Measurements from ENCODE around the gene HEXD.
"Not testable (repeated sequence)": the region's sequence is repeated elsewhere in the genome, so short reads cannot be mapped to it uniquely, and the experiment has no call there.

Gene HEXD

DNA sequence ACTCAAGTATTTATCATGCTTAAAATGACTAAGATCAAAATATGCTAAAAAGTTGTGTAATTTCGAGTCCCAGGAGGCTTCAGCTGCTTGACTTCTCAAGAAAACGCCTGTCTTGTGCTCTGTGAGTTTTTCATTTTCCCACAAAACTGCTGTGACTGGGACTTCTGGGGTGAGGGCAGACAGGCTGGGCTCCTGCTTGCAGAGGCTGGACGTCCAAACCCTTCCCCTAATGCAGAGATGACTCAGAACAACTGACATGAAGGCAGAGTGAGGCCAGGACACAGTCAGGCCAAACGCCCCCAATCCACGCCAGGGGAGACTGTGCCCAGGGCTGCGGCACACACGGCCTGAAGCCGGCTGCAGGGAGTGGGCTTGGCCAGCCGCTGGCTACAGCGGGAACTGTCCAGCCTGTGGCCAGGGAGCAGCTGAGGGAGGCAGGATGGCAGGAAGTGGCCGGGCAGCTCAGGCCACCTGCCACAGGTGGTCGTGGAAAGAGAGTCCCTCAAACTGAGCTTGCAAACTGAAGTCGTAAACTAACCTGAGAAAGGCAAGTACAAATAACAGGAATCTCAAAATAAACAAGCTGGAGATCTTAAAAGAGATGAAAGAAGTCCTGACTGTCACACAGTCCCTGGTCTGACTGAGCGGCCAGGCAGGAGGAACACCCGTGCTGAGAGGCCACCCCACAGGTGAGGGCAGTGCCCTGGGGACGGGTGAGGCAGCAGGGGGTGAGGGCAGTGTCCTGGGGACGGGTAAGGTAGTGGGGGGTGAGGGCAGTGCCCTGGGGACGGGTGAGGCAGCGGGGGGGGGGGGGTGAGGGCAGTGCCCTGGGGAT, 21.3 kb upstream of the HEXD start:
- DNase-seq (ENCODE audit: low read depth): peak; percentile 99

DNA sequence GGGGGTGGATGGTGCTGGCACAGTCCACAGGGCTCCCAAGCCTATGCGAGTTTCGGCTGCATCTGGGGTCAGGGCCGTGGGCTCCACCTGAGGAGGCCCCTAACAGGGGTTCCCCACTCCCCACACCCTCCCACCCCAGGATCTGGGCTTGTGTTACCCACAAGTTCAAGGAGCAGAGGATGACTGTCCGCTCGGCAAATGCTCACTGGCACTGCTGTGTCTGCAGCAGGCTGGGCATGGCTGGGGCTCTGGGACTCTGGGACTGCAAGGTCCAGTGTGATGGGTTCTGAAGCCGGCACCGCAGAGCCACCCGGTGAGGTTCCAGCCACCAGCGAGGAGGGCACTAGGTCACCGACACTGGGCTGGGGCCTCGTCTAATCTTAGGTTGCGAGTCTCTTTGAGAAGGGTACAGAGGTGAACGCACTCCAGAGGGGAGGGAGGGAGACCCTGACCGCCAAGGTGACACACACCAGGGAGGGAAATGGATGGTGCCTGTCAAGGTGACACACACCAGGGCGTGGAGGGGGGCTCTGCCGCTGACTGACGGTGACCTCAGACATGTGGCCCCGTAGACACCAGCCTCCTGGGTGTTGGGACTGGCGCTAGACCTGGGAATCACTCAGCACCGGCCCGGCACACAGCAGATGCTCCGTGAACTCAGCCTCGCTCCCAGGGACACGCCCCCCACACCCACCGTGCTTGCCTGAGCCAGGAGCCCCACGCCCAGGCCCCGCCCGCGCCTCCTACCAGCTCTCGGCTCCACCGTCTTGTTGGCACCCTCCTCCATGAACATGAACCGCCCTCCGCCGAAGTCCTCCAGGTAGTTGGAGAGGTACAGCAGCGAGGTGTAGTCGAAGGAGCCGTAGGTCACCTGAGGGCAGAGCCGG, 20.5 kb upstream of the HEXD start:
- DNase-seq (ENCODE audit: low read depth): no peak

DNA sequence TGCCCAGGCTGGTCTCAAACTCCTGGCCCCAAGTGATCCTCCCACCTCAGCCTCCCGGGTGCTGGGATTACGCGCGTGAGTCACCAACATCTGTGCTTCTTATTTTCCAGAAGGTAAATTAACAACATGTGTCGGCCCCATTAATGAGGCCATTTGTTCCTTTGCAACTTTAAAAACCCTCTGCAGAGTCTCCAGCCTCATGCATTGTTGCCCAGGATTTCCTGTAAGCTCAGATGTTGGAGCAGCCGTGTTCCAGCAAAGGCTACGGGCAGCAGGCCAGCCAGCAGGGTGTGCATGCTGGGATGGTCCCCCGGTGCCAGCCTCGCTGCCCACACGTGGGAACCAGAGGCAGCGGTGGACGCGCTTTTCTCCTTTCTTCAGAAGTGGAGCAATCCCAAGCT, 19.1 kb upstream of the HEXD start:
- peak; percentile 81 for DNase-seq (ENCODE audit: low read depth)

DNA sequence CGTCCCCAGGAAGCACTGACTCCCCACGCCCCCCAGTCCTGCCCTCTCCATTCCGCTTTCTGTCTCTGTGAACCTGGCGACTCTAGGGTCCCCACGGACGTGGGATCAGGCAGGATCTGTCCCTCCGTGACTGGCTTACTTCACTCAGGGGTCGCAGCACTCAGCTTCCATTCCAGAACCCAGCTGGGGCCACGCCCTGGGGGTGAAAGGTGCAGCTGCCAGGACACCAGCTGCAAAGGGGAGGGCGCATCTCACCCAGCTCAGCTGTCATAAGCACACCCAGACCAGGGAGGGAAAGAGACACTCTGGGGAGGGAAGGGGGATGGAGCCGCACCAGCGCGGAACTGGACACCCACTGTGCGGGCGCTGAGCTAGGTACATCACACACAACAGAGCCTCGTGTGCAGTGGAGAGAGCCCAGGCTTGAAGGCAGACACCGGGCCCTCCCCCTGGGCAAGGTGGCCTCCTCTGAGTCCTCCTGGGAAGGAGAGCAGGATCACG, 18.5 kb upstream of the HEXD start:
- no peak for DNase-seq (ENCODE audit: low read depth)

DNA sequence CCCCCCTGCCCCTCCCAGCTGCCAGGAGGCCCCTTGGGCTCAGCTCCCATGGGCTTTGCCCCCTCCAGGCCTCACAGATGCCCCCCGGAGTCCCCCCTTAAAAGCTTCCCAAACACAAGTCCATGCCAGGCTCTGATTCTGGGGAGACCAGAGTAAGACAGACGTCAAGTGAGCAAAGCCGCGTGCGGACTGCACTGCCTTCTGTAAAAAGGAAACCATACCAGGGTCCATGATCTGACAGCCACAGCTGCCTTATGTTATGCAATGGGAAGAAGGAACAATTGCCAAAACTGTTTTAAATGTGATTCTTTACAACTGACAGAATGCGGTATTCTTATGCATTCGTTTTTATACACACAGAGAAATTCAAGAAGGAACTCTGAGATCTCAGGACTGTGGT, 17.9 kb upstream of the HEXD start:
- DNase-seq (ENCODE audit: low read depth): no peak

DNA sequence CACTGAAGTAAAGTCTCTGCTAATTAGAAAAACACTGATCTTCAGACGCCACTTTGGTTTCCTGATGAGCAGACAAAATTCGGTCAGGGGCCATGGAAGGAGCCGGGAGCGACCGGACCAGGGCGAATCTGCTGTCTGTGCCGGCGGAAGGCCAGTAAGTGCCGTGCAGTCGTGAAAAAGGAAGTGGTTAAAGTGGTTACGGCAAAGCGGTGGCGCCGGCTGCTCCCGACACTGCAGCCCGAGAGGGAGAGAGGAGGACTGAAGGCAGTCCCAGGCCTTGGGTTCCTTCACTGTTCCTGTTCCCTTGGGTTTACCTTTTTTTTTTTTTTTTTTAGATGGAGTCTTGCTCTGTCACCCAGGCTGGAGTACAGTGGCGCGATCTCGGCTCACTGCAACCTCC, 17.3 kb upstream of the HEXD start:
- no peak for DNase-seq (ENCODE audit: low read depth)

DNA sequence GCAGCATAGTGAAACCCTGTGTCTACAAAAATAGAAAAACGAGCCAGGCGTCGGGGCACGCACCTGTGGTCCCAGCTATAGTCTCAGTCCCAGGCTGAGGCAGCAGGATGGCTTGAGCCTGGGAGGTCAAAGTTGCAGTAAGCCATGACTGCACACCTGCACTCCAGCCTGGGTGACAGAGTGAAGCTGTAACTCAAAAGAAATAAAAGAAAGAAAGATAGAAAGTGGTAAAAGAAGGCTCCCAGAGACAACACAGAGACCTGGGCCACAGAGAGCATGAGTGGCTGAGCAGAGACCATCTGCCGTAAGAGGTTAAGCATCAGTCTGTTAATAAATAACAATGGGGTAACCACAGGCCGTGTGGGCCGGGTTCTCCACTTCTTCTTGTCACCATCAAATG, 15.3 kb upstream of the HEXD start:
- DNase-seq (ENCODE audit: low read depth): no peak

DNA sequence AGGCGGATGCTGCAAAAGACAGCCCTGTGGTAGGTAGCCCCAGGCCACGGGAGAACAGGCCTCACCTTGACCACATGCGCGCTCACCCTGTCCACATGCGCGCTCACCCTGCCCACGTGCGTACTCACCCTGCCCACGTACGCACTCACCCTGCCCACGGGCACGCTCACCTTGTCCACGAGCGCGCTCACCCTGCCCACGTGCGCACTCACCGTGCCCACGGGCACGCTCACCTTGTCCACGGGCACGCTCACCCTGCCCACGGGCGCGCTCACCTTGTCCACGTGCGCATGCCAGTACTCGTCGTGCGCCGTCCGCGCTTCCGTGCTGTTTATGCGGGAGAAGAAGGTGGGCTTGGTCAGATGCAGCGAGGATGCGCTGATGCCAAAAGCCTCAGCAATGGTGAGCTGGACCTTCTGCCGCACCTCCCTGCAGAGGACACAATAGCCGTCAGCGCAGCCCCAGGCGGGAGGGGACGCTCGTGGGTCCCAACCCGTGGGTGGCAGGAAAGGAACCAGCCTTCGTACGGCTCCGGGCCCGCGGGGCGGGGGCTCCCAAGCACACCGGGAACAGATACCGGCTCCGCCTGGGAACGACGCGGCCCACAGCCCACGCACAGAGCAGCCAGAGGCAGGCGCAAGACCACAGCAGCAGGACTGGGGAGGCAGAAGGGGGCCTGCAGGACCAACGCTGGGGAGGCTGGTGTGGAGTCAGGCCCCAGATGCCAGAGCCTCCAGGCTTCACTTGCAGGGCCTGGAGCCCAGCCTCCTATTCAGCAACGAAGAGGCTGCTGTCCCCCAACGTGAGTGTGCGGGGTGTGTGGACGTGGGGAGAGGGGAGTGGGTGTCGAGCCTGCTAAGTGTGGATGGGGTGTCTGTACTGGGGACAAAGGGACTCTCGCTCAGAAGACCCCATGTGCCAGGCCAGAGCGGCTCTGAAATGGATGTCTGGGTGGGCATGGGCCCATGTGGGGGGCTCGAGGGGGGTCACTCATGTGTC, 14.2 kb upstream of the HEXD start:
- no peak for DNase-seq (ENCODE audit: low read depth)

DNA sequence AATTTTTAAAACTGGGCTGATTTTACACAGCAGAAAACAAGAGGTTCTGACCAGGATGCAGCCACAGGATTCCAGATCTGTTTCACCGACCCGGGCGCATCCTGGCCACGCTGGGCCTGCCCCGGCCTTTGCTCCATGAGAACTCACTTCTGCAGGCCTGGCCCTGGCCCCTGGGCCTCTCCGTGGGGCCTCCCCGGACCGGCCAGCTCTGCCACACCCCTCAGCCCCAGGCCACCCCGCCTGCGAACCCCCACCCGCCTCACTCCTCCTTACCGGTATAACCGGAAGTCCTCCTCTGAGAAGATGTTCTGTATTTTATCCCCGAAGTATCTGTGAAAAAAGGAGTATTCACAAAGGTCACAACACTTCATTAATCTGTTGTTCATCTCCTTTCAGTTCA, 13.1 kb upstream of the HEXD start:
- DNase-seq (ENCODE audit: low read depth): no peak

DNA sequence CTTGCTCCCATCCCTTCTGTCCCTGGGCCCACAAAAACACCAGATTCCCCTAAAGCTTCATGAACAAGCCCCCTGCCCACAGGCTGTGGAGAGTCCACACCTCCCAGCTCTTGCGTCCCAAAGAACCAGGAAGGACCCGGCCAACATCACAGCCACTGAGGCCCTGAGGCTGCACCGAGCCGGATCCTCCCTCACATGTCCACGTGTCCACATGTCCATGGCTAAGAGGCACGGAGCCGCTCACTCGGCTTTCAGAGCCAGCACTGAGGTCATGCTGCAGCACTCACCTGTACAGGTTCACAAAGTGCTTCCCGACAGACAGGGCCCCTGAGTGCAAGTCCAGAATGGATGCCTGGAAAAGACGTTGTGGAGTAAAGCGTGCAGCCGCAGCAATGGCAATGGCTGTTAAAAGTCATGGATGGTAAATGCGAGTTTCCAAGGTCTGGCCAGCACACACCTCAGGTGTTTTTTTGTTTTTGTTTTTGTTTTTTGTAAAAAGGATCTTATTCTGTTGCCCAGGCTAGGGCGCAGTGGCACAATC, 11.9 kb upstream of the HEXD start:
- no peak for DNase-seq (ENCODE audit: low read depth)

DNA sequence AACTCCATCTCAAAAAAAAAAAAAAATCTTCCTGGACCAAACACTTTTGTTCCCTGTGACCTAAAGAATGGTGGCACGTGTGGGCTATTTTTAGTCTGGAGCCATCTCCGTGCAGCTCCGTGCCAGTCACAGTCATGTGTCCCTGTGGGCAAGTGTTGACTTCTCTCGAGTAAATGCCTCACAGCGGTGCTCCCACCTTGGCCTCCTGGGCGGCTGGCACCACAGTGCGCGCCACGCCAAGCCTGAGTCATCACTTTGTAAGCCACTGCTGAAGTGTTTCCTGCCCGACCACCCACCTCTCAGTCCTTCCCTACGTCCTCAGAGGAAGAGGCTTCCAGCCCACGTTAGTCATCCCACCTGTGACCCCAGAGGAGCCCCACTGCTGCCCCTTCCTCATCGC, 10.9 kb upstream of the HEXD start:
- no peak for DNase-seq (ENCODE audit: low read depth)

DNA sequence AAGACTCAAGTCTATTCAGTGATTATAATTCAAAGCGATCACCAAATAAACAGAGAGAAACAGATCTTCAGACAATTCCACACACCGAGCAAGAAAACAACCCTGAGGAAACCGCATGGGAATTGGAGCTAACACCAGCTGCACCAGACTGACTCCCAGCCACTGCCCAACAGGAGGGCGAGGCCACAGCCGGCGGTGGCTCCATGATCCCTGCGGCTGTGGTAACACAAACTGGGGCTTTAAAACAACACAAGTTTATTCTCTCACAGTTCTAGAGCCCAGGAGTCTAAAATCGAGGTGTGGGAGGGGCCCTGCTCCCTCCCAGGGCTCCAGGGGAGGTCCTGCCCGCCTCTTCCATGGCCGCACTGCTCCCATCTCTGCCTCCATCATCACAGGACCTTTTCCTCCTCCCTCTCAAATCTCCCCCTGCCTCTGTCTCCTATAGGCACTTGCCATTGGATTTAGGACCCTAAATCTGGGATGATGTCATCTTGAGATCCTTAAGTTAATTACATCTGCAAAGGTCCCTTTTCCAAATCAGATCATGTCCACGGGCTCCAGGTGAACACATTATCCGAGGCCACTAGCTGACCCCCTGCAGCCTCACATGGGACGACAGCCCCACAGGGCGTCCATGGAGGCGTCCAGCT, 9.7 kb upstream of the HEXD start:
- DNase-seq (ENCODE audit: low read depth): no peak

DNA sequence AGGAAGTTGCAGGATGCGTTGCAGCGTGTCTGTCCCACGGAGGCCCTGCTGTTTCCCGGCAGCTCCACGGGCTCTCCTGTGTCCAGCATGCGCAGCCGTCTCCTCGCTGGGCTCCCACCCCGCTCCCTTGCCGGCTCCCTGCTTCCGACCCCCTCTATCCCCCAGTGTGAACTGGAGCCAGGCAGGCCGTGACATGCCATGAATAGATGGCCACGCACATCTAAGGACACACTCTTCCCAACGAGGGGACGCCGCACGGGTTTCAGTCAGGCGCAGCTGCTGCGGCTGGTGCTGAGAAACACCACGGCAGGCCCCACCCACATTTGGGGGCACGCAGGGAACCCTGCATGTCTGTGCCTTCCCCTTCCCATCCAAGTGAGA, 9.2 kb upstream of the HEXD start:
- no peak for DNase-seq (ENCODE audit: low read depth)

DNA sequence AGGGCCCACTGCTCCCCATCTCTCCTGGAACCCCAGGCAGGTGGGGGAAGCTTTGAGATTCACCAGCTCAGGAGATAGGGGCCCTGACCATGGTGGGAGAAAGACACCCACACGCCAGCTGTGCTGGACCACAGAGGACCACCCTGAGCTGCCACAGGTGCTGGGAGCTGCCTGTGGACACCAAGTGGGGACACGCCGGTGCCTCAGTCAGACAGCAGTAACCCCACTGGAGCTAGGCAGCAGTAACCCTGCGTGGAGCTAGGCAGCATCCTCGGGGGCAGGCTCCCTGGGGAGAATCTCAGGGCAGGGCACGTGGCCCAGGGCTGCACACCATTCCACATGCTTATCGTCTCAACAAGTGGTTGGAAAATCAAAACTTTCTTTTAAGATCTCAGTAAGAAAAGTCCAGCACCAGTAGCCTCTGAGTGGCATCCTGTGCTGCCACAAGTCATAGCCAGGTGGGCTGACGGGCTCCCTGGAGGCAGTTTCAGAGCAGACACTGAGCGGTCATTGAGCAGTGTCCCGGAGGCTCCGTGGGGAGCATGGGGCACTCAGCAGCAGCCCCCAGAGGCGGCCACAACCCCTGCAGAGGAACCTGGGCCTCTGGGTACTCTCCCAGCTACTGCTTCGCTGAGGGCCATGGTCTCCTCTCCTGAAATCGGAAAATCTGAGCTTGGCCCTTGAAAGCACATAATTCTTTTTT, 8.0 kb upstream of the HEXD start:
- no peak for DNase-seq (ENCODE audit: low read depth)

DNA sequence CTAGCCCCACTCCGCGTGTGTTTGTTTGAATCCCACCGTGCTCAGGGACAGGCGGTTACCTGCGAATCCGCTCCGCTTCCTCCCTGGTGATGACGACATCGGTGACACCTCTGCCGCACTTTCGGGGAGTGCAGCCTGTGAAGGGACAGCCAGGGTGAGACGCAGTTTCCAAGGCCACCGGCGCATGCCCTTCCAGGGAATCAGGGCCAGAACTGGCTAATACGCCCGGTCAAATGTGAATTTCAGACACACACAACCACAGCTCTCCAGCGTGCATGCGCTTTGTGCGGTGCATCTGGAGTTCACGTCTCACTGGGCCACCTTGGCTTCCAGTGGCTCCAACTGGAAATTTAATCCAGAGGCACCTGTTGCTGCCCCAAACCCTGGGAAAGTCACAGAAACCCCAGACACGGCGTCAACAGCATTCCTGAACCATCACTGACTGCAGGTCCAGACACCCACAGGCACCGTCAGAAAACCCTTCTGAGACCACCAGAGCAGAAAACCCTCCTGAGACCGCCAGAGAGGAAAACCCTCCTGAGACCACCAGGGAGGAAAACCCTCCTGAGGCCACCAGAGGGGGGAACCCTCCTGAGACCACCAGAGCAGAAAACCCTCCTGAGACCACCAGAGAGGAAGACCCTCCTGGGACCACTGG, 6.6 kb upstream of the HEXD start:
- no peak for DNase-seq (ENCODE audit: low read depth)

DNA sequence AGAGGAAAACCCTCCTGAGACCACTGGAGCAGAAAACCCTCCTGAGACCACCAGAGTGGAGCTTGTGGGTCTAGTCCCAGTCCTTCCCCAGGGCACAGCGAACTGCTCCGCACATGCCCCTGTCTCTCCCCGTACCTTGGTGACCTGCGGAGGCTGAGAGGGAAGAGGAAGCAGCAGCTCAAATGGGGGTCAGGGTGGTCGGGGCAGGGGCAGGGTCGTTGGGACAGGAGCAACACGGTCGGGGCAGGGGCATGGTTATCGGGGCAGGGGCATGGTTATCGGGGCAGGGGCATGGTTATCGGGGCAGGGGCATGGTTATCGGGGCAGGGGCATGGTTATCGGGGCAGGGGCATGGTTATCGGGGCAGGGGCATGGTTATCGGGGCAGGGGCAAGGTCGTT, 6.1 kb upstream of the HEXD start:
- not testable (repeated sequence) for DNase-seq (ENCODE audit: low read depth)

DNA sequence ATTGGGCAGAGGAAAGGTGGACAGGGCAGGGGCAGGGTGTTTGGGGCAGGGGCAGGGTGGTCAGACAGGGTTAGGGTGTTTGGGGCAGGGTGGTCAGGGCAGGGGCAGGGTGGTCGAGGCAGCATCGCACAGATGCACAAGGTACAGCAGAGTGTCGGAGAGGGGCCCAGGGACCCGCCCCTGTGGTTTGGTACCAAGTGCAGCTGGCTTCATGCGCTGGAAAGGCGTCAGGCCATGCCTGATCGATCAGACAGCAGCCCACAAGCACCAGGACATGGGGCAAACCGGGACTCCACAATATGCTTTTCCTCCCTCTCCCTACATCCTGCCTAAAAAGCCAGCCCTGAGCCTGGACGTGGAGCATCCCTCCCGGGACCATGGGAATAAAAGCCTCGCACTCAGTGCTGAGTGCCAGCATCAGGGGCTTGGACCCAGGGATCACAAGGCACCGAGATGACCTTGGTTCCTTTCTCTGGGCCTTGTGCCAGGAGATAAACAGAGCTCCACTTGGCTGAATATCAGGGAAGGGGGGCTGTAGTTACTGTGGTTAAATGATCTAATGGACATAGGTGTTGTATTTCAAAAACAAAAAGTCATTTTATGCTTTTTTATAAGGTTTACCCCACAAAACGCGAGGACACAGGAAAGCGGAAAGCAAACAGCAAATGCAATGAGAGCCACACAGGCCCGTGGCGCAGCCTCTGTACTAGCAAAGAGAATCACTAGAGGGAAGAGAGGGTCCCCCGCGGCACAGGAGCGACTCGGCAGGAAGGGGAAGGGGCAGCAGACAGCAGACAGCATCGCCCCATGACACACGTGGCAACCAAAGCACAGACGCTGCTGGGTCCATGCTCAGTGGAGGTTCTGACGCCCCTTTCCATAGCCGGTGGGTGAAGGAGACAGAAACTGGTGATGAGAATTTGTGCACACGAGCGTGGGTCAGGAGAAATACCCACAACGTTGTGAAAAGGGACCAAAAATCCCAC, 5.3 kb upstream of the HEXD start:
- no peak for DNase-seq (ENCODE audit: low read depth)

DNA sequence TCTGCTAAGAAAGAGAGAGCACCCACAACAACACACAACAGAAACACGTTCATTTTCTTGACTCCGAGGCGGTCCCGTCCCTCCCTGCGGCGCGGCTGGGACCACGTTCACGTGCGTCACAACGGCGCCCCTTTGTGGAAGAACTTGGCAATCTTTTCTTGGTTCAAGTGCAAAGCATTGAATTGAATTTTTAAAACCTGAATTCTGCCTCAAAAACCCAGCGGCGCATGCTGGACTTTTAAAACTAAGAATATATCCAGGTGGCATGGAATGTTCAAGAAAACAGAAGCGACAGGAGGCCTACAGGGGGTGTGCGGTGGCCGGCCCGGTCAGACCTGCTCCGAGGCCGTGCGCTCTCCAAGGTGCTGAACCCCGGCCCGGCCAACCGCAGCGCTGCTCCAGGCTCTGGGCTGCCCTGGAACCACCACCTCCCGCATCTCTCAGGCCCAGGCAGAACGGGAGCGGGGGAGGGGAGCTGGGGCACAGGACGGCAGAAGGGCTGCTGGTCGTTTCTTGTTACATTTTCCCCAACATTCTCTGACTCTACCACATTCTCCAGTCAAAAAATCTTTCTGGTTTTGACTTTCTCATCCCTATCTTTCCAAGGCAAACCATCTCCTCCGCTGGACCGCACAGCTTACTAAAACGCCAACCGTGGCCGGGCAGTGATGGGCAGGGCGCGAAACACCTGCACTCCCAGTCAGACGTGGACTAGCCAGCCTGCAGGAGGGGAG, 3.4 kb upstream of the HEXD start:
- peak; percentile 40 for DNase-seq (ENCODE audit: low read depth)
